Naive thymus-derived CD8-positive, alpha-beta T cell (primary cell): Measurements from ENCODE around the gene LRRC23. TPM values are rescaled to one million over a fixed set of nuclear protein-coding genes. Genes with fewer than 3 reads are reported as not detected.

ENCODE experiments used
- ATAC-seq, 2 donors: fragments of 150-1000 bp; cut with Tn5 transposase in 1 of 2; sonication (Bioruptor Pico), chemical (Tn5 transposase) in 1 of 2; 1 replicate in 1 of 2; 2 replicates in 1 of 2; pipeline ENCODE4 v1.10.0; 2021; ENCODE audit warnings: mild to moderate bottlenecking in 2 of 2, moderate library complexity in 2 of 2
- POLR2A ChIA-PET: fragments of 350-600 bp; sonication (Branson Sonifier 250); formaldehyde crosslinking; loops from one replicate; lab custom pipeline; 2021; ENCODE audit warnings: antibody characterized with exemption; lab: Charles Lee
- DNase-seq, 10 donors: peaks; one replicate each; pipeline versions ENCODE4 v3.0.0 to v3.0.0-alpha.2; 2020 to 2022
- H3K27ac Mint-ChIP-seq, 10 donors: one replicate each; pipeline ENCODE4 v1.8.0; 2020 to 2022; ENCODE audit warnings: mild to moderate bottlenecking in 10 of 10, mixed read lengths in 10 of 10, moderate library complexity in 4 of 10, inconsistent platforms in 1 of 10
- H3K27me3 Mint-ChIP-seq, 5 donors: one replicate each; pipeline ENCODE4 v1.8.0; 2021 to 2022; ENCODE audit warnings: mixed read lengths in 5 of 5
- H3K36me3 Mint-ChIP-seq, 3 donors: one replicate each; pipeline ENCODE4 v1.8.0; 2020 to 2022; ENCODE audit warnings: mixed read lengths in 3 of 3, mild to moderate bottlenecking in 2 of 3, inconsistent platforms in 1 of 3
- H3K4me1 Mint-ChIP-seq, 4 donors: one replicate each; pipeline ENCODE4 v1.8.0; 2021 to 2022; ENCODE audit warnings: mixed read lengths in 4 of 4
- H3K4me3 Mint-ChIP-seq, 10 donors: one replicate each; pipeline ENCODE4 v1.8.0; 2020 to 2022; ENCODE audit warnings: mild to moderate bottlenecking in 10 of 10, mixed read lengths in 10 of 10, moderate library complexity in 6 of 10, inconsistent platforms in 1 of 10
- H3K9me3 Mint-ChIP-seq, 9 donors: one replicate each; pipeline ENCODE4 v1.8.0; 2020 to 2022; ENCODE audit warnings: mixed read lengths in 9 of 9, mild to moderate bottlenecking in 3 of 9, inconsistent platforms in 1 of 9, moderate library complexity in 1 of 9
- microRNA-seq: library from miRNA; unstranded; fragments of <30 nt; microRNA quantifications from one replicate; pipeline ENCODE4 v1.2.0, GENCODE V29; 2022; ENCODE audit warnings: borderline microRNAs expressed
- polyA plus RNA-seq, 3 donors: library from polyadenylated mRNA; unstranded; fragments of 300-500 nt; fragmentation: Illumina TruSeq; gene quantifications; one replicate each; pipeline ENCODE4 v1.2.3, GENCODE V29; 2021
- total RNA-seq, 8 experiments: library from RNA in 2 of 8; stranded (reverse) in 2 of 8; gene quantifications; one replicate each; pipeline ENCODE4 v1.2.3 and lab custom pipeline; 2021 to 2026

LRRC23 gene
- total and polyA plus RNA-seq, 5 experiments from 2014 or later: 4.7 to 10.5 (median 9.9) TPM

DNA sequence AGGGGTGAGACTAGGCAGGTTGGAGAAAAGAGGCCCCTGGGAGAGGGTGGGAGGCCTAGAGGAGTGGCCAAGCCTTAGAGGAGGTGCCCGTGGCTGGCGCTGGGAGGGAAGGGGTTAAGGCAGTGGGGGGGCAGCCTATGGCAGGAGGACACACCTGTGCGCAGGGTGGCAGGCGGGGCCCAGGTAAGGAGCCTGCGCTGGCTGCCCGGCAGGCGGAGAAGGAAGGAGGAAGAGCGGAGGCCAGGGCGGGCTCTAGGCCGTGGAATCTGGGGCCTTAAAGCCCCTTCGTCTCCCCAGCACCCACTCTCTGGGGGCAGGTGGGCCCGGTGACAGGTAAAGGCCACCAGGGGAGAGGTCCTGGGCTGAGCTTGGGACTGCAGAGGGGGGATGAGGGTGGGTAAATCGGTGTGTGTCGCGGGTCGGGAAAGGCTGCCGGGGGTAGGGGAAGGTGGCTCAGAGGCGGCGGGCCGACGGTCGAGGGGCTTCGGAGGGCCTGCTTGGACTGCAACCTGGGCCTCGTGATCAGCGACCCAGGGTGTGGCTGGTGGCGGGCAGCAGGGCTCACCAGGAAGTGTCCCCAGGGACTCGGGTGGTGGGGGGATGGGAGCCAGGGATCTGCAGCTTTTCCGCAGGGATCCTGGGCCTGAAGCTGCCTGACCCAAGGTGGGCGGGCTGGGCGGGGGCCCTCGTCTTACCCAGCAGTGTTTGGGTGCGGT lies 58.6 kb downstream of the LRRC23 start:
- DNase-seq (peak in 1 of 10 donors; percentile 60), ATAC-seq (no peak)
- Mint-ChIP-seq H3K36me3 (peaks cover 0 to 50% (median 24%) of the 10 kb centered on the region in 3 donors), H3K4me3 (no peak overlapping the region), H3K27ac (peak overlapping the region in 7 of 10 donors; percentile 37 to 99 (median 71)), H3K9me3 (no peaks in the 10 kb centered on the region), H3K4me1 (peaks cover 36 to 66% (median 65%) of the 10 kb centered on the region in 4 donors), H3K27me3 (no peaks in the 10 kb centered on the region)
- POLR2A ChIA-PET: interaction anchor here (0.8 to 13.5 kb wide), 9 partner anchors 8 to 111 kb away, joined by 3 to 1315 read pairs (median 20); partner anchors contain the start of genes C12orf57, ENO2, PTPN6 and RNU7-1

Small RNA genes lying within 50 kb of the gene (microRNA-seq; reads per million reads assigned to microRNA genes)
- gene MIR141 (175 reads per million, percentile 70 among the genes with 10 or more reads in this experiment), gene MIR200C (425 reads per million, percentile 78 among the genes with 10 or more reads in this experiment)

Other genes starting within 250 kb of the LRRC23 start
- gene ING4, start 241.7 kb upstream of the LRRC23 start, total RNA-seq: 10 to 100 TPM; 81.2 to 90.6 TPM
- 10 to 100 TPM; 89.5 to 99.6 (median 90.6) TPM for gene ING4, start 241.7 kb upstream of the LRRC23 start, polyA plus RNA-seq
- 10 to 100 TPM; 90.5 to 94.8 TPM for gene ZNF384, start 215.4 kb upstream of the LRRC23 start, total RNA-seq
- 10 to 100 TPM; 17.6 to 39.6 (median 26.3) TPM for gene ZNF384, start 215.4 kb upstream of the LRRC23 start, polyA plus RNA-seq
- 1 to 10 TPM in 1 of 2 experiments, under 1 TPM in 1; 0.41 to 1.2 TPM for gene PIANP, start 204.0 kb upstream of the LRRC23 start, total RNA-seq
- under 1 TPM in 2 of 3 donors, not detected in 1; 0.06 to 0.30 TPM for gene PIANP, start 204.0 kb upstream of the LRRC23 start, polyA plus RNA-seq
- gene COPS7A, start 180.8 kb upstream of the LRRC23 start, total RNA-seq: 10 to 100 TPM; 27.0 to 35.4 TPM
- gene COPS7A, start 180.8 kb upstream of the LRRC23 start, polyA plus RNA-seq: 10 to 100 TPM; 34.9 to 42.4 (median 36.2) TPM
- 10 to 100 TPM; 87.6 to 98.9 TPM for gene MLF2, start 151.7 kb upstream of the LRRC23 start, total RNA-seq
- gene MLF2, start 151.7 kb upstream of the LRRC23 start, polyA plus RNA-seq: 100 to 1,000 TPM in 2 of 3 donors, 10 to 100 TPM in 1; 98.5 to 133 (median 126) TPM
- under 1 TPM in 1 of 2 experiments, not detected in 1; 0.55 TPM for gene PTMS, start 138.5 kb upstream of the LRRC23 start, total RNA-seq
- 1 to 10 TPM in 1 of 3 donors, not detected in 2; 4.8 TPM for gene PTMS, start 138.5 kb upstream of the LRRC23 start, polyA plus RNA-seq
- under 1 TPM; 0.60 to 0.75 TPM for gene LAG3, start 132.3 kb upstream of the LRRC23 start, total RNA-seq
- 10 to 100 TPM in 1 of 3 donors, under 1 TPM in 2; 0.47 to 14.5 (median 0.59) TPM for gene LAG3, start 132.3 kb upstream of the LRRC23 start, polyA plus RNA-seq
- 1 to 10 TPM; 1.4 to 1.5 TPM for gene CD4, start 115.3 kb upstream of the LRRC23 start, total RNA-seq
- 1 to 10 TPM in 1 of 3 donors, under 1 TPM in 2; 0.39 to 1.3 (median 0.53) TPM for gene CD4, start 115.3 kb upstream of the LRRC23 start, polyA plus RNA-seq
- gene GPR162, start 83.0 kb upstream of the LRRC23 start, total RNA-seq: not detected
- not detected for gene GPR162, start 83.0 kb upstream of the LRRC23 start, polyA plus RNA-seq
- gene P3H3, start 76.4 kb upstream of the LRRC23 start, total RNA-seq: 1 to 10 TPM; 8.6 to 9.7 TPM
- under 1 TPM; 0.42 to 0.73 (median 0.67) TPM for gene P3H3, start 76.4 kb upstream of the LRRC23 start, polyA plus RNA-seq
- 1 to 10 TPM; 3.8 to 5.6 TPM for gene GNB3, start 63.9 kb upstream of the LRRC23 start, total RNA-seq
- gene GNB3, start 63.9 kb upstream of the LRRC23 start, polyA plus RNA-seq: not detected
- gene CDCA3, start 53.5 kb upstream of the LRRC23 start, total RNA-seq: 1 to 10 TPM; 2.6 to 2.7 TPM
- 1 to 10 TPM in 1 of 3 donors, under 1 TPM in 1, not detected in 1; 0.50 to 1.4 TPM for gene CDCA3, start 53.5 kb upstream of the LRRC23 start, polyA plus RNA-seq
- 10 to 100 TPM; 72.7 to 78.9 TPM for gene USP5, start 52.7 kb upstream of the LRRC23 start, total RNA-seq
- gene USP5, start 52.7 kb upstream of the LRRC23 start, polyA plus RNA-seq: 10 to 100 TPM; 55.3 to 69.2 (median 56.7) TPM
- 100 to 1,000 TPM; 159 to 163 TPM for gene TPI1, start 37.3 kb upstream of the LRRC23 start, total RNA-seq
- gene TPI1, start 37.3 kb upstream of the LRRC23 start, polyA plus RNA-seq: 100 to 1,000 TPM; 372 to 497 (median 479) TPM
- 10 to 100 TPM; 22.0 to 23.3 TPM for gene SPSB2, start 31.5 kb upstream of the LRRC23 start, total RNA-seq
- gene SPSB2, start 31.5 kb upstream of the LRRC23 start, polyA plus RNA-seq: 10 to 100 TPM; 10.1 to 10.6 (median 10.2) TPM
- 100 to 1,000 TPM; 141 to 144 TPM for gene ENO2, start 9.8 kb downstream of the LRRC23 start, total RNA-seq
- gene ENO2, start 9.8 kb downstream of the LRRC23 start, polyA plus RNA-seq: 10 to 100 TPM; 19.4 to 29.2 (median 19.7) TPM
- gene ATN1, start 23.1 kb downstream of the LRRC23 start, total RNA-seq: 10 to 100 TPM; 25.7 to 30.3 TPM
- 1 to 10 TPM in 2 of 3 donors, under 1 TPM in 1; 0.35 to 1.4 (median 1.1) TPM for gene ATN1, start 23.1 kb downstream of the LRRC23 start, polyA plus RNA-seq
- gene RNU7-1, start 39.0 kb downstream of the LRRC23 start, total RNA-seq: not detected
- not detected for gene RNU7-1, start 39.0 kb downstream of the LRRC23 start, polyA plus RNA-seq
- gene C12orf57, start 39.2 kb downstream of the LRRC23 start, total RNA-seq: 100 to 1,000 TPM; 518 to 519 TPM
- 100 to 1,000 TPM; 329 to 399 (median 366) TPM for gene C12orf57, start 39.2 kb downstream of the LRRC23 start, polyA plus RNA-seq
- 100 to 1,000 TPM; 235 to 247 TPM for gene PTPN6, start 46.5 kb downstream of the LRRC23 start, total RNA-seq
- gene PTPN6, start 46.5 kb downstream of the LRRC23 start, polyA plus RNA-seq: 100 to 1,000 TPM; 182 to 425 (median 260) TPM
- 100 to 1,000 TPM; 159 to 173 TPM for gene PHB2, start 65.8 kb downstream of the LRRC23 start, total RNA-seq
- 100 to 1,000 TPM in 2 of 3 donors, 10 to 100 TPM in 1; 97.0 to 115 (median 108) TPM for gene PHB2, start 65.8 kb downstream of the LRRC23 start, polyA plus RNA-seq
- gene EMG1, start 66.1 kb downstream of the LRRC23 start, total RNA-seq: 10 to 100 TPM; 71.1 to 72.5 TPM
- 10 to 100 TPM; 59.7 to 66.4 (median 64.7) TPM for gene EMG1, start 66.1 kb downstream of the LRRC23 start, polyA plus RNA-seq
- gene LPCAT3, start 113.7 kb downstream of the LRRC23 start, total RNA-seq: 10 to 100 TPM; 17.0 to 18.5 TPM
- gene LPCAT3, start 113.7 kb downstream of the LRRC23 start, polyA plus RNA-seq: 10 to 100 TPM; 17.0 to 22.7 (median 19.9) TPM
- gene C1S, start 155.9 kb downstream of the LRRC23 start, total RNA-seq: 1 to 10 TPM; 2.3 to 3.3 TPM
- under 1 TPM in 1 of 3 donors, not detected in 2; 0.15 TPM for gene C1S, start 155.9 kb downstream of the LRRC23 start, polyA plus RNA-seq
- gene C1R, start 187.6 kb downstream of the LRRC23 start, total RNA-seq: 1 to 10 TPM; 1.4 to 1.5 TPM
- 1 to 10 TPM; 1.5 to 3.2 (median 2.5) TPM for gene C1R, start 187.6 kb downstream of the LRRC23 start, polyA plus RNA-seq
- gene C1RL, start 204.4 kb downstream of the LRRC23 start, total RNA-seq: 10 to 100 TPM; 20.7 to 24.1 TPM
- gene C1RL, start 204.4 kb downstream of the LRRC23 start, polyA plus RNA-seq: 1 to 10 TPM; 3.7 to 5.7 (median 4.8) TPM
- 1 to 10 TPM in 1 of 2 experiments, under 1 TPM in 1; 0.69 to 1.1 TPM for gene RBP5, start 224.1 kb downstream of the LRRC23 start, total RNA-seq
- not detected for gene RBP5, start 224.1 kb downstream of the LRRC23 start, polyA plus RNA-seq
- 10 to 100 TPM; 21.7 to 24.8 TPM for gene CLSTN3, start 225.5 kb downstream of the LRRC23 start, total RNA-seq
- 1 to 10 TPM; 2.9 to 6.4 (median 5.8) TPM for gene CLSTN3, start 225.5 kb downstream of the LRRC23 start, polyA plus RNA-seq